Immature natural killer cell (primary cell): ENCODE measurements around the gene PFKFB2. TPM values are rescaled to one million over a fixed set of nuclear protein-coding genes. Genes with fewer than 3 reads are reported as not detected.

Experiments used
- DNase-seq, 3 donors: peaks; one replicate each; pipeline ENCODE4 v3.0.0; 2022; ENCODE audit warnings: mixed read lengths in 1 of 3
- H3K27ac Mint-ChIP-seq, 6 donors: one replicate each; pipeline ENCODE4 v1.8.0; 2020; ENCODE audit warnings: mixed read lengths in 6 of 6, mild to moderate bottlenecking in 5 of 6, inconsistent platforms in 4 of 6, moderate library complexity in 3 of 6
- H3K27me3 Mint-ChIP-seq, 3 donors: one replicate each; pipeline ENCODE4 v1.8.0; 2020 to 2021; ENCODE audit warnings: low read depth in 3 of 3, mild to moderate bottlenecking in 3 of 3, mixed read lengths in 3 of 3, moderate library complexity in 3 of 3, inconsistent platforms in 1 of 3
- H3K36me3 Mint-ChIP-seq, 3 donors: one replicate each; pipeline ENCODE4 v1.8.0; 2020; ENCODE audit warnings: mixed read lengths in 3 of 3, inconsistent platforms in 2 of 3, mild to moderate bottlenecking in 2 of 3
- H3K4me1 Mint-ChIP-seq, 2 donors: one replicate each; pipeline ENCODE4 v1.8.0; 2020; ENCODE audit warnings: inconsistent platforms in 2 of 2, mild to moderate bottlenecking in 2 of 2, mixed read lengths in 2 of 2, moderate library complexity in 1 of 2
- H3K4me3 Mint-ChIP-seq, 5 donors: one replicate each; pipeline ENCODE4 v1.8.0; 2020; ENCODE audit warnings: mild to moderate bottlenecking in 5 of 5, mixed read lengths in 5 of 5, inconsistent platforms in 3 of 5, moderate library complexity in 3 of 5
- H3K9me3 Mint-ChIP-seq, 6 donors: one replicate each; pipeline ENCODE4 v1.8.0; 2020; ENCODE audit warnings: mild to moderate bottlenecking in 6 of 6, mixed read lengths in 6 of 6, inconsistent platforms in 4 of 6, moderate library complexity in 3 of 6
- polyA plus RNA-seq, 3 donors: library from polyadenylated mRNA; unstranded; fragments of 300-500 nt; fragmentation: Illumina TruSeq; gene quantifications; one replicate each; pipeline ENCODE4 v1.2.3, GENCODE V29; 2021

The PFKFB2 gene
- polyA plus RNA-seq, 3 donors from 2014 or later = 0.94 to 1.8 (median 1.4) TPM

GRCh38 chr1:207027206-207027777 lies 25.8 kb upstream of the PFKFB2 start:
- Mint-ChIP-seq H3K4me1 (no peaks in the 10 kb centered on the region), H3K27ac (no peak overlapping the region), H3K9me3 (no peaks in the 10 kb centered on the region), H3K27me3 (peaks cover 6 to 25% (median 6%) of the 10 kb centered on the region in 3 donors), H3K36me3 (no peaks in the 10 kb centered on the region), H3K4me3 (no peak overlapping the region)
- DNase-seq = no peak

GRCh38 chr1:207027921-207028320 lies 25.2 kb upstream of the PFKFB2 start:
- Mint-ChIP-seq H3K4me1 (no peaks in the 10 kb centered on the region), H3K9me3 (no peaks in the 10 kb centered on the region), H3K27me3 (peaks cover 6 to 22% (median 6%) of the 10 kb centered on the region in 3 donors), H3K4me3 (no peak overlapping the region), H3K36me3 (no peaks in the 10 kb centered on the region), H3K27ac (no peak overlapping the region)
- DNase-seq = no peak

DNA sequence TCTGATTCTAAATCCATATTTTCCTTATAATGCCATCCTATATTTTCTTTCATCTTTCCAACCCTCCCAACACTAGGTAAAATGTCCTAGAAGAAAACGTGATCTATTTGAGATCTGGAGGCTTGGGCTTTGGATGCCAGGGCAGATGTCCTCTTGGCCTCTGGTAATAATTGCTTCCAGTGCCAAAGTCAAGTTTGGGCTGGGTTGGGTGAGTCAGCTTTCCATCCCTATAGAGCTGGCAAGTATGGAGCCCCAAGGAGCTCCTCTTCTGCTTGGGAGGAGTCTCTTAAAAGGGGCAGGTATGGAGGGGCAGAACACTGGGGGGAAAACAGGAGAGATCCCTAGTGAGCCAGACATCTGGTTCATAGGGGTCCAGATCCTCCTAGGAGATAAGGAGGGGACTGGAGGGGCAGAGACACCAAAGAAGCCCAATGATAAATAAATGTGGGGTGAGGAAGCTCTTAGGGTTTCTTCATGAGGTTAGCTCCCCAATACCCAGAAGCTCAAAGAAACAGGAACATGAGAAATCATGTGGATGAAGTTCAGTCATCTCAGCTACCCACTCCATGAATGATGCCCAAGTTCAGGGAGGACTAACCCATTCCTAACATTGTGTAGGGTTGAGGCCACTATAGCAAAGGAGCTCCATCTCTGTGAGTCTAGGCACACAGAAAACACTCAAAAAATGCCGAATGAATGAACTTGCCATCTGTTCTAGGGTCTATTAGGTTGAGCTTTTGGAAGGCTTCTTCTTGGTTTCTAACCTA lies 24.0 kb upstream of the PFKFB2 start:
- Mint-ChIP-seq H3K36me3 (no peaks in the 10 kb centered on the region), H3K27ac (no peak overlapping the region), H3K27me3 (peaks cover 8 to 24% (median 11%) of the 10 kb centered on the region in 3 donors), H3K4me3 (no peak overlapping the region), H3K4me1 (no peaks in the 10 kb centered on the region), H3K9me3 (no peaks in the 10 kb centered on the region)
- DNase-seq = no peak

DNA sequence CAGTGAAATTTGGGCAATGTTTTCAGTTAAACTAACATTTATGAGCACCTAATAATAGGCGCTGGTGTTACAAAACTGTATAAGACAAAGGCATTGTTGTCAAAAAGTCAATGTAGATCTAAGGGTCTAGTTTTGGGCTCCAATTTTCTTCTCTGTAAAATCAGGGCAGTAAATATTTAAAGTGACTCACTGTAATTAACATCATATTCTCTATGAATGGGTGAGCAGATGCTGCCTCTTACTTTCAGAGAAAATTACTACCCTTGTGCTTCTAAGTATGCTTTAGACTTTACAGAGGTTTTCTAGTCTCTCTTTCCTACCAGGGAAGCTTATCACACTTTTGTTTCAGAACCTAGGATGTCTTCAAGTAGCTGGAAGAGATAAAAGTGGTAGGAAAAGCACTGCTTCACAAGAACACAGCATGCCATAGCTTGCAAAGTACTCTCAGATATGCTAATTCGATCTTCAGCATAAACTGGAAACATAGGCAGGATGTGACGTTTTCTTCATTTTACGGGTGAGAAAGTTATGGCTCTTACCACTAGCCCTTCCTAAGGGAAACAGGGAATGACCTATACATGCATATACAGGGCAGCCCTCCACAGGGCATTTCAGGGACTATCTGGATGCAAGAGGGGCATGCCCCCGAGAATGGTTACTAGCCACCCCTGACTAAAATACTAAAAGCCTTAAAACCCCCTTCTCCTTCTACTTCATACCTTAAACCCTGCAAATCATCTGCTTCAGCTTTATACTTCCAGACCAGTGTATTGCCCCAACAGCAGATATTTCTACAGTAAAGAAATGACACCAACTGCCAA lies 23.2 kb upstream of the PFKFB2 start:
- H3K27me3 Mint-ChIP-seq = peaks cover 8 to 25% (median 11%) of the 10 kb centered on the region in 3 donors
- no peaks in the 10 kb centered on the region for H3K9me3 Mint-ChIP-seq

DNA sequence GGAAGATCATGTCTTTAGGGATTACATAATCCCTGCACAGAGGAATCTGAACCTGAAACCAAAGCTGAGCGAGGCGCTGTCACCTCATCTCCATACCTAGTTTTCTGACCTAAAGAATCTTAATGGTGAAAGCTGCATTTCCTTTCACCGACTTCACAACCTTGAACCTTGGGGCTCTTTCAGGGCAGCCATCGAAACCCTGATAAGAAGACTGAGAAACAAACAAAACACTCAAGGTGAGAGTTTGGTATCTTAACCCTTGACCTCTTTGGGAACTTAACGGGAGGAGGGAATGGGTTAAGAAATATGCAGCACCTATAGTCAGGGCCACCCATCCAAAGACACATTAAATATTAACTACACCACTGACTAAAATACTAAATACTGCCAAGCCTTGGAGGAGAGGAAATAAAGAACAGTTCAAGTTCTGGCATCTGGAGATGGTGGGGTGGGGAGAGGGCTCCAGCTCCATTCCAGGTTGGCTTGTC lies 22.5 kb upstream of the PFKFB2 start:
- no peak overlapping the region for H3K27ac Mint-ChIP-seq
- H3K4me1 Mint-ChIP-seq = no peaks in the 10 kb centered on the region
- H3K9me3 Mint-ChIP-seq = no peaks in the 10 kb centered on the region
- H3K36me3 Mint-ChIP-seq = no peaks in the 10 kb centered on the region
- H3K27me3 Mint-ChIP-seq = peaks cover 8 to 27% (median 11%) of the 10 kb centered on the region in 3 donors
- no peak overlapping the region for H3K4me3 Mint-ChIP-seq
- DNase-seq = no peak

More for the DNA sequence above, 23.2 kb upstream of the PFKFB2 start:
- Mint-ChIP-seq H3K4me3 (no peak overlapping the region), H3K27ac (no peak overlapping the region), H3K4me1 (no peaks in the 10 kb centered on the region), H3K36me3 (no peaks in the 10 kb centered on the region)
- DNase-seq = no peak

GRCh38 chr1:207031016-207031415 lies 22.1 kb upstream of the PFKFB2 start:
- Mint-ChIP-seq H3K4me1 (no peaks in the 10 kb centered on the region), H3K27ac (no peak overlapping the region), H3K9me3 (no peaks in the 10 kb centered on the region), H3K4me3 (no peak overlapping the region), H3K36me3 (no peaks in the 10 kb centered on the region), H3K27me3 (peaks cover 8 to 27% (median 11%) of the 10 kb centered on the region in 3 donors)
- DNase-seq = no peak

DNA sequence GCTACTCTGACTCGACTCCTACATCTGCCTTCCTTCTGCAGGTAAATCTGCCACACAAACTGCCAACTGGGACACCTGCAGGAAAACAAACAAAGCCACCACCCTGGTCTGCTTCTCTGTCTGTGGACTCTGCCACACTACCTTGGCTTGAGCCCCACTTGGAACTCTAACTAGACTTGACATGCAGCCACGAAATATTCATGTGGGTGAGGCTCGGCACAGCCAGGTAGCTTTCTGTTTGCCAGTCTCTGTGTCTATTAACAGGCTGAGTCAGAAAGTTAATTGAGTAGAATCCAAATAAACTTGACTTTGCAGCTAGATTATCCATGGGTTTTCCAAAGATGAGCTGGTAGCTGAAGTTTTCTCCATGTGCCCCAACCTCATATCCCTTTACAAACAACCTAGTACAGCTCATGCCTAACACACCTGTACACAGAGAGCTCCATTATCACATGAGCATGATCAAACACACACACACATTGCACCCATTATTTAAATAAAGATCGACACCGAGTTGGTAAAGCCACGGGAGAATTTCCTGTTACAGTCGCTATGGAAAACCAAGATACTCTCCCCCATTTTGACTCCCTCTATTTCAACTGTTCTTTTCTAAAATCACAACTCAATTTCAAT lies 21.3 kb upstream of the PFKFB2 start:
- H3K4me3 Mint-ChIP-seq = no peak overlapping the region
- H3K27me3 Mint-ChIP-seq = peaks cover 8 to 27% (median 11%) of the 10 kb centered on the region in 3 donors
- H3K9me3 Mint-ChIP-seq = no peaks in the 10 kb centered on the region
- H3K36me3 Mint-ChIP-seq = no peaks in the 10 kb centered on the region
- no peak for DNase-seq
- no peaks in the 10 kb centered on the region for H3K4me1 Mint-ChIP-seq
- no peak overlapping the region for H3K27ac Mint-ChIP-seq

DNA sequence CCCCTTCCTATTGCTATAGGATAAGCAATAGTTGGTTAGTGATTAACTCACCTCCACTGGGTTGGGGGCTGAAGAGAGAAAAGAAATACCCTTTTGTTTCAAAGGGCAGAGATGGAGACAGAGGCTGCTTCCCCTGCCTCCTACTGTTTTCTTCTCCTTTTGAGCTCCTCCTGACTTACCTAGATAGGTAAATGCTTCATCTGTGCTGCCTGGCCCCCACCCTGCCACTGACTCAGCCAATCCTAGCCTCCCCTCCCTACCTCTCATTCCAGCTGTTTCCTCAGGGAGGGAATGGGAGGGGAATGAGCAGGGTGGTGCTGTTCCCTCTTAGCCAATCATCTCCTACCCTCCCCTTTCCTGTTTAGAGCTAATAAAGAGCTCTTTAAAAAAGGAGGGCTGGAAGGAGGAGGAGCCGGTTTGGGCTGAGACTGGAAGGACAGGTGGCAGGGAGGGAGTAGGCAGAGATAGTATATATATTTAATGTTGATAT lies 20.5 kb upstream of the PFKFB2 start, which contains the start of gene C1orf116:
Gene C1orf116, minus strand, starts transcription at position 229 of the 490 bp plus-strand sequence. CDS start 5,158 bp downstream, outside the sequence.
- no peaks in the 10 kb centered on the region for H3K9me3 Mint-ChIP-seq
- H3K4me1 Mint-ChIP-seq = no peaks in the 10 kb centered on the region
- no peaks in the 10 kb centered on the region for H3K36me3 Mint-ChIP-seq
- no peak within 1 kb of the TSS for H3K27ac Mint-ChIP-seq
- peaks cover 8 to 22% (median 11%) of the 10 kb centered on the region in 3 donors for H3K27me3 Mint-ChIP-seq
- H3K4me3 Mint-ChIP-seq = no peak within 1 kb of the TSS
- DNase-seq = no peak

- Mint-ChIP-seq H3K9me3 (no peaks in the 10 kb centered on the region), H3K4me3 (no peak overlapping the region)
These were observed 19.8 kb upstream of the PFKFB2 start for GRCh38 chr1:207033302-207033701.

GRCh38 chr1:207034208-207034607 lies 18.9 kb upstream of the PFKFB2 start:
- no peak overlapping the region for H3K4me3 Mint-ChIP-seq
- no peaks in the 10 kb centered on the region for H3K4me1 Mint-ChIP-seq
- no peaks in the 10 kb centered on the region for H3K9me3 Mint-ChIP-seq
- no peak for DNase-seq
- peaks cover 7 to 14% (median 11%) of the 10 kb centered on the region in 3 donors for H3K27me3 Mint-ChIP-seq
- H3K36me3 Mint-ChIP-seq = no peaks in the 10 kb centered on the region
- no peak overlapping the region for H3K27ac Mint-ChIP-seq

More at GRCh38 chr1:207033302-207033701, 19.8 kb upstream of the PFKFB2 start:
- no peak overlapping the region for H3K27ac Mint-ChIP-seq
- H3K27me3 Mint-ChIP-seq = peaks cover 8 to 22% (median 11%) of the 10 kb centered on the region in 3 donors
- no peak for DNase-seq
- H3K4me1 Mint-ChIP-seq = no peaks in the 10 kb centered on the region
- no peaks in the 10 kb centered on the region for H3K36me3 Mint-ChIP-seq

GRCh38 chr1:207034998-207035397 lies 18.1 kb upstream of the PFKFB2 start:
- Mint-ChIP-seq H3K27me3 (peaks cover 7 to 13% (median 11%) of the 10 kb centered on the region in 3 donors), H3K4me3 (no peak overlapping the region), H3K4me1 (no peaks in the 10 kb centered on the region), H3K36me3 (no peaks in the 10 kb centered on the region), H3K9me3 (no peaks in the 10 kb centered on the region), H3K27ac (no peak overlapping the region)
- no peak for DNase-seq

- no peak overlapping the region for H3K4me3 Mint-ChIP-seq
- no peak overlapping the region for H3K27ac Mint-ChIP-seq
- peaks cover 4 to 9% (median 9%) of the 10 kb centered on the region in 3 donors for H3K27me3 Mint-ChIP-seq
- no peak for DNase-seq
- H3K4me1 Mint-ChIP-seq = no peaks in the 10 kb centered on the region
- H3K9me3 Mint-ChIP-seq = no peaks in the 10 kb centered on the region
- H3K36me3 Mint-ChIP-seq = peaks cover 0 to 3% (median 0%) of the 10 kb centered on the region in 3 donors
These were observed 17.1 kb upstream of the PFKFB2 start for GRCh38 chr1:207035877-207036551.

DNA sequence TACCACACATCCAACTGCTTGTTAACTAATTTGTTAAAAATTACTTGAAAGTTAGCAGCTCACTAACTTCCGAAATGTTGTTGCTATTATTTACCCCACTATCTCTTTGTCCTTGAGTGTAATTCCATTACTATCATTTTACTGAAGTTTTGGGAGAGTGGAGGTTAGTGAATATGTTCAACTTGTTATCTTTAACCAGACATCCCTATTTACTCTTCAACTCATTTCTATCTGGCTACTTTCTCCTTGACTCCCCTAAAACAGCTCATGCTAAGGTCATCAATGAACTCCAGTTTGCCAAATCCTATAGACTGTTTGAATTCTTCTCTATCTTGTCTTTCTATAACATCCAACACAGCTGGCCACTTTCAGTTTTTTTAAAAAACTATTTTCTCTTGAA lies 16.2 kb upstream of the PFKFB2 start:
- Mint-ChIP-seq H3K9me3 (no peaks in the 10 kb centered on the region), H3K27ac (no peak overlapping the region), H3K27me3 (peaks cover 3 to 8% (median 4%) of the 10 kb centered on the region in 3 donors), H3K36me3 (peaks cover 2 to 7% (median 3%) of the 10 kb centered on the region in 3 donors), H3K4me3 (no peak overlapping the region), H3K4me1 (no peaks in the 10 kb centered on the region)
- no peak for DNase-seq
